ENCODE data around the gene HCRT.
A peak's percentile ranks its signal among the peaks of the same experiment; 100 is the strongest.
"Not testable (repeated sequence)": the region's sequence is repeated elsewhere in the genome, so short reads cannot be mapped to it uniquely, and the experiment has no call there.

The HCRT gene

DNA sequence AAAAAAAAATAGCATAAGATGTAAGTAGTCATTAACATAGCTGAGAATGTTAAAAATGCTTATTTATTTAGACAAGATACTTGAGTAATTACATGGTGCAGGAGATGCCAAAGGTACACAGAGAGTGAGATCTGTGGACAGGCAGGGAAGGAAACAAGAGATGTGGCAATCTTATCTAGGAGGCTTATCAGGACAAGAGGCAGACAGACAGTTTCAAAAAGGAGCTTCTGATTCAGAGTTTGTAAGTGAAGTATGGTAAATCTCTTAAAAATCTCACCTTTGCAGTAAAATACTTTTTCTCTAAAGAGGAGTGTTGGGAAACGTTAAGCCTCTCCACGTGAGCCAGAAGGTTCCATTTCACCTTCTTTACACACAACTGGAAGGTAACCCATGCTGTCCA, 28.9 kb upstream of the HCRT start:
- Histone ChIP-seq H3K4me1 (ENCODE audit: control insufficient read depth in 5 of 5, insufficient read depth in 5 of 5, low read length in 5 of 5) (peaks cover 0 to 34% (median 19%) of the 10 kb centered on the region in 5 donors), H3K27ac (ENCODE audit: low read depth, low read length) (peak overlapping the region; percentile 41), H3K9me3 (ENCODE audit: control insufficient read depth in 5 of 5, low read length in 5 of 5) (no peaks in the 10 kb centered on the region), H3K36me3 (ENCODE audit: control insufficient read depth in 5 of 5, insufficient read depth in 5 of 5, low read length in 5 of 5) (peaks cover 19 to 86% (median 68%) of the 10 kb centered on the region in 5 donors), H3K4me3 (ENCODE audit: low read depth in 1 of 5, low read length in 5 of 5) (no peak overlapping the region), H3K9ac (ENCODE audit: low read length in 5 of 5) (no peak overlapping the region), H3K27me3 (ENCODE audit: control insufficient read depth in 5 of 5, insufficient read depth in 4 of 5, low read length in 5 of 5) (no peaks in the 10 kb centered on the region)

DNA sequence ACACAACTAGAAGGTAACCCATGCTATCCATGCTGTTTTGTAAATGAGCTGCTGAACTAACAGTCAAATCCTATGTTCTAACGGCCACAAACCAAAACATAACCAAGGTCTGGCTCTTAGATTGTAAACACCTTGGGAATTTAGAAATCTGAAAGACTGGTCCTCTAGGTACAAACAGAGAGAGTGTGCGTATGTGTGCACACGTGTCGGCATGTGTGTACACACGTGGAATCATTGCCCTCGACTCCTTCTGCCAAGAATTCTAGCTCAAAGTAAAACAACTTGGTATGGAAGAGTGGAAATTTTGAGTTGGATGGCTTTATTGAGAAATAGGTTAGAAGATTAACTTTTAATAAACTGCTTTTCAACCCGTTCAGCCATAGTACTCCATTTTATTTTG, 27.1 kb upstream of the HCRT start:
- H3K4me3 ChIP-seq (ENCODE audit: low read depth in 1 of 5, low read length in 5 of 5), result no peak overlapping the region
- peaks cover 0 to 34% (median 19%) of the 10 kb centered on the region in 5 donors for H3K4me1 ChIP-seq (ENCODE audit: control insufficient read depth in 5 of 5, insufficient read depth in 5 of 5, low read length in 5 of 5)
- no peaks in the 10 kb centered on the region for H3K9me3 ChIP-seq (ENCODE audit: control insufficient read depth in 5 of 5, low read length in 5 of 5)
- no peaks in the 10 kb centered on the region for H3K27me3 ChIP-seq (ENCODE audit: control insufficient read depth in 5 of 5, insufficient read depth in 4 of 5, low read length in 5 of 5)
- peaks cover 21 to 82% (median 64%) of the 10 kb centered on the region in 5 donors for H3K36me3 ChIP-seq (ENCODE audit: control insufficient read depth in 5 of 5, insufficient read depth in 5 of 5, low read length in 5 of 5)
- H3K9ac ChIP-seq (ENCODE audit: low read length in 5 of 5), result no peak overlapping the region
- peak overlapping the region; percentile 40 for H3K27ac ChIP-seq (ENCODE audit: low read depth, low read length)

DNA sequence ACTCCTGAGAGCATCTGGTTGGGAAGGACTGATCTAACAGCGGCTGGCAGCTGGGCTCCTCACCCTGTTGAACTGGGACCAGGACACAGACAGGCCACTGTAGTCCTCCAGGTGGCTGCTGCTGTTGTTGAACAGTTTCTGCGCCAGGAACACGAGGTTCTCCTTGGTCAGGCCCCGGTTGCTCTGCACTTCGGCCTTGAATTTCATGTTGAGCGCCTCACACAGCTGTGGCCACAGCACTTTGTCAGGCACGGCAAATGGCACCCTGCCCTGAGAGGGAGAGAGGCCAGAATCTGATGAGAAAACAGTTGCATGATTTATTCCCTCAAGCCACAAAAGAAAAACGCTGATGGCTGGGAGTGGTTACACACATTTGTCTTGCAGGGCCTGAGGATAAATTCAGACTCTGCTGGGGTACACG, 26.7 kb upstream of the HCRT start:
- H3K27me3 ChIP-seq (ENCODE audit: control insufficient read depth in 5 of 5, insufficient read depth in 4 of 5, low read length in 5 of 5); H3K9me3 ChIP-seq (ENCODE audit: control insufficient read depth in 5 of 5, low read length in 5 of 5); H3K9ac ChIP-seq (ENCODE audit: low read length in 5 of 5); H3K4me3 ChIP-seq (ENCODE audit: low read depth in 1 of 5, low read length in 5 of 5): not testable (repeated sequence)
- Histone ChIP-seq H3K4me1 (ENCODE audit: control insufficient read depth in 5 of 5, insufficient read depth in 5 of 5, low read length in 5 of 5) (peaks cover 0 to 34% (median 19%) of the 10 kb centered on the region in 5 donors), H3K27ac (ENCODE audit: low read depth, low read length) (peak overlapping the region; percentile 40), H3K36me3 (ENCODE audit: control insufficient read depth in 5 of 5, insufficient read depth in 5 of 5, low read length in 5 of 5) (peaks cover 22 to 82% (median 64%) of the 10 kb centered on the region in 5 donors)

DNA sequence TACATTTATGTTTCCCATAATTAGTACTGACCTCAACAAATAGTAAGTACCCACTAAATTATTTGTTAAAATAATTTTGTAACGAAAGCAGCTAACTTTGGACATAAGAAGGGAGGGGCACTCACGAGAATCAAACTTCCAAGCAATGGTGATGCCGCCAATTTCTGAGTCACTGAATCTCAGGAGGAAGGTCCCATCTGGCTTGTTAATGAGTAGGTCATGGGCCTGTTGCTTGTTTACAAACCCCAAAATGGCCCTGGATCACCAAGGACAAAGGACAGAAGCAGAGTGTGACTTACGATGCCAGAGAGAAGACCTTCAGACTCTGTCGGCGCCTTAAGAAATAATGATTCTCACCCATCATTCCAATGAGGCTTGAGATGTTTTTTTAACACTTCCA, 24.8 kb upstream of the HCRT start:
- H3K4me1 ChIP-seq (ENCODE audit: control insufficient read depth in 5 of 5, insufficient read depth in 5 of 5, low read length in 5 of 5), result peaks cover 0 to 29% (median 15%) of the 10 kb centered on the region in 5 donors
- peaks cover 17 to 82% (median 62%) of the 10 kb centered on the region in 5 donors for H3K36me3 ChIP-seq (ENCODE audit: control insufficient read depth in 5 of 5, insufficient read depth in 5 of 5, low read length in 5 of 5)
- no peaks in the 10 kb centered on the region for H3K9me3 ChIP-seq (ENCODE audit: control insufficient read depth in 5 of 5, low read length in 5 of 5)
- no peak overlapping the region for H3K4me3 ChIP-seq (ENCODE audit: low read depth in 1 of 5, low read length in 5 of 5)
- no peak overlapping the region for H3K9ac ChIP-seq (ENCODE audit: low read length in 5 of 5)
- peak overlapping the region; percentile 55 for H3K27ac ChIP-seq (ENCODE audit: low read depth, low read length)
- no peaks in the 10 kb centered on the region for H3K27me3 ChIP-seq (ENCODE audit: control insufficient read depth in 5 of 5, insufficient read depth in 4 of 5, low read length in 5 of 5)

DNA sequence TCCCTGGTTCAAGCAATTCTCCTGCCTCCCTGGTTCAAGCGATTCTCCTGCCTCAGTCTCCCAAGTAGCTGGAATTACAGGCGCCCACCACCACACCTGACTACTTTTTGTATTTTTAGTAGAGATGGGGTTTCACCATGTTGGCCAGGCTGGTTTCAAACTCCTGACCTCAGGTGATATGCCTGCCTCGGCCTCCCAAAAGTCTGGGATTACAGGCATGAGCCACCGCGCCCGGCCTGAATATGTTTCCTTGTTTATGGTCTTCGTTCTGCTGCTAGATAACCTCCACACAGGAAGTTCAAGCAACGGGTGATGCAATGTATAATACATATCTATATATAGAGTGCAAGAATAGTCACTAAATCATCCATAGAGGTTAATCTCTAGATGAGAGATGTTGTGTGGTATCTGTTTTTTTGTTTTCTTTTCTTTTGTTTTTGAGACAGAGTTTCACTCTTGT, 20.9 kb upstream of the HCRT start:
- H3K9ac ChIP-seq (ENCODE audit: low read length in 5 of 5); H3K9me3 ChIP-seq (ENCODE audit: control insufficient read depth in 5 of 5, low read length in 5 of 5); H3K4me1 ChIP-seq (ENCODE audit: control insufficient read depth in 5 of 5, insufficient read depth in 5 of 5, low read length in 5 of 5); H3K27ac ChIP-seq (ENCODE audit: low read depth, low read length); H3K27me3 ChIP-seq (ENCODE audit: control insufficient read depth in 5 of 5, insufficient read depth in 4 of 5, low read length in 5 of 5); H3K4me3 ChIP-seq (ENCODE audit: low read depth in 1 of 5, low read length in 5 of 5): not testable (repeated sequence)
- H3K36me3 ChIP-seq (ENCODE audit: control insufficient read depth in 5 of 5, insufficient read depth in 5 of 5, low read length in 5 of 5), result peaks cover 14 to 91% (median 74%) of the 10 kb centered on the region in 5 donors

DNA sequence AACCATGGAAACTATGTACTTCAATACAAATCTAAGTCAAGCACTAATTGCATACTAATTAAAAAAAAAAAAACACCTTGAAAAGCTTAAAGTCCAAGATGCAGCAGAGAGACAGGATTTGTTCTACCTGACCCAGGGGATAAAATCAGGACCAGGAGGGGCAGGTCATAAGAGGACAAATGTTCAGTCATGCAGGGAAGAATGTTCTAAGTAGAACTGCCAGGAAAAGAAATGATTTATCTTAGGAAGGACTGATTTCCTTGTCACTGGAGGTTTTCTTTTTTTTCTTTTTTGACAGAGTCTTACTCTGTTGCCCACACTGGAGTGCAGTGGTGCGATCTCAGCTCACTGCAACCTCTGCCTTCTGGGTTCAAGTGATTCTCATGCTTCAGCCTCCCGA, 18.1 kb upstream of the HCRT start:
- Histone ChIP-seq H3K9ac (ENCODE audit: low read length in 5 of 5) (no peak overlapping the region), H3K4me1 (ENCODE audit: control insufficient read depth in 5 of 5, insufficient read depth in 5 of 5, low read length in 5 of 5) (peaks cover 0 to 5% (median 0%) of the 10 kb centered on the region in 5 donors), H3K9me3 (ENCODE audit: control insufficient read depth in 5 of 5, low read length in 5 of 5) (no peaks in the 10 kb centered on the region), H3K36me3 (ENCODE audit: control insufficient read depth in 5 of 5, insufficient read depth in 5 of 5, low read length in 5 of 5) (peaks cover 12 to 90% (median 75%) of the 10 kb centered on the region in 5 donors), H3K4me3 (ENCODE audit: low read depth in 1 of 5, low read length in 5 of 5) (no peak overlapping the region), H3K27me3 (ENCODE audit: control insufficient read depth in 5 of 5, insufficient read depth in 4 of 5, low read length in 5 of 5) (no peaks in the 10 kb centered on the region), H3K27ac (ENCODE audit: low read depth, low read length) (no peak overlapping the region)

DNA sequence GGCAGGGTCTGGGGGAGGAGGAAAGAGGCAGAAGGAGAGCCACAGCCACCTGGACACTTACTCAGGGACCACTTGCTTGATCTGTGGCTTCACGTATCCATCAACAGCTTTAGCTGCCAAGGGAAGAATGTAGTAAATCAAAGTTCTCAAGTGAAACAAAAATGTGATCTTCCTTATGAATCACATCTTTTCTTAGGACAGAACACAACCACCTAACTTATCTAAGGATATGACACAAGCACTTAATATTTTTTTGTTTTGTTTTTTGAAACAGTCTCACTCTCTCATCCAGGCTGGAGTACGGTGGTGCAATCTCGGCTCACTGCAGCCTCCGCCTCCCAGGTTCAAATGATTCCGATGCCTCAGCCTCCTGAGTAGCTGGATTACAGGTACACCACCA, 17.4 kb upstream of the HCRT start:
- Histone ChIP-seq H3K27ac (ENCODE audit: low read depth, low read length) (no peak overlapping the region), H3K4me1 (ENCODE audit: control insufficient read depth in 5 of 5, insufficient read depth in 5 of 5, low read length in 5 of 5) (peaks cover 0 to 5% (median 0%) of the 10 kb centered on the region in 5 donors), H3K9me3 (ENCODE audit: control insufficient read depth in 5 of 5, low read length in 5 of 5) (no peaks in the 10 kb centered on the region), H3K36me3 (ENCODE audit: control insufficient read depth in 5 of 5, insufficient read depth in 5 of 5, low read length in 5 of 5) (peaks cover 12 to 85% (median 75%) of the 10 kb centered on the region in 5 donors), H3K4me3 (ENCODE audit: low read depth in 1 of 5, low read length in 5 of 5) (no peak overlapping the region), H3K27me3 (ENCODE audit: control insufficient read depth in 5 of 5, insufficient read depth in 4 of 5, low read length in 5 of 5) (no peaks in the 10 kb centered on the region), H3K9ac (ENCODE audit: low read length in 5 of 5) (no peak overlapping the region)

DNA sequence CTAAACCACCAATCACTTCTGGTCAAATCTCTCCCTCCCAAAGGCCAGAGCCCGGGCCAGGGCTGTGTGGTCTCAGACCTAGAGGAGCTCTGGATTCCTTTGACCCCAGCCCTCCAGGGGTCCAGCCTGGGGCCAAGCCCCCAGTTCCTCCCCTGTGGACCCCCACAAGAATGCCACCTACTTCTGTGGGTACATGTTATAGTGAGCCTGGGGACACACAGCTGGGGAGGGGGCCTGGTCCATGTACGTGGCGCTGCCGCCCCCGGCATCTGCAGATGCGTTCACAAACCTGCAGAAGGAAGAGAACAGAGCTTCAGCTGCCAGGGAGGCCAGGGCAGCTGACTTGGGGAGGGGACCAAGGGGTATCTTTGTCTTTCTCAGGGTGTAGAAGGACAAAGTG, 16.9 kb upstream of the HCRT start:
- H3K9ac ChIP-seq (ENCODE audit: low read length in 5 of 5), result no peak overlapping the region
- no peak overlapping the region for H3K27ac ChIP-seq (ENCODE audit: low read depth, low read length)

DNA sequence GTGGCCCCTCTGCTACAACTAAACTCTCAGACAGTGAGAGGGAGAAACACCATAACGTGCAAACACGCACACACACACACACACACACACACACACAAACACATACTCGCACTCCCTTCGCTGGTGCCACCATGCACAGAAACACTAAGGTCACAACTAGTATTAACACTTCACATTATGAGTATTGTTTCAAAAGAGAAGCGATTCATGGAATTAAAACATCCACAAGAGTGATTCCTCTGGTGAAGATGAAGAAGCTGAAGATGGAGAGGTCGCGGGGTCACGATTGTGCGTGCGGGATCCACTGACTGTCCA, 16.2 kb upstream of the HCRT start:
- no peak overlapping the region for H3K9ac ChIP-seq (ENCODE audit: low read length in 5 of 5)
- H3K36me3 ChIP-seq (ENCODE audit: control insufficient read depth in 5 of 5, insufficient read depth in 5 of 5, low read length in 5 of 5), result peaks cover 7 to 72% (median 64%) of the 10 kb centered on the region in 5 donors
- H3K4me1 ChIP-seq (ENCODE audit: control insufficient read depth in 5 of 5, insufficient read depth in 5 of 5, low read length in 5 of 5), result peaks cover 0 to 5% (median 0%) of the 10 kb centered on the region in 5 donors
- H3K9me3 ChIP-seq (ENCODE audit: control insufficient read depth in 5 of 5, low read length in 5 of 5), result no peaks in the 10 kb centered on the region
- H3K27me3 ChIP-seq (ENCODE audit: control insufficient read depth in 5 of 5, insufficient read depth in 4 of 5, low read length in 5 of 5), result no peaks in the 10 kb centered on the region
- H3K27ac ChIP-seq (ENCODE audit: low read depth, low read length), result no peak overlapping the region
- H3K4me3 ChIP-seq (ENCODE audit: low read depth in 1 of 5, low read length in 5 of 5), result no peak overlapping the region

More for the DNA sequence above, 16.9 kb upstream of the HCRT start:
- H3K36me3 ChIP-seq (ENCODE audit: control insufficient read depth in 5 of 5, insufficient read depth in 5 of 5, low read length in 5 of 5), result peaks cover 8 to 80% (median 69%) of the 10 kb centered on the region in 5 donors
- H3K4me1 ChIP-seq (ENCODE audit: control insufficient read depth in 5 of 5, insufficient read depth in 5 of 5, low read length in 5 of 5), result peaks cover 0 to 5% (median 0%) of the 10 kb centered on the region in 5 donors
- H3K9me3 ChIP-seq (ENCODE audit: control insufficient read depth in 5 of 5, low read length in 5 of 5), result no peaks in the 10 kb centered on the region
- H3K4me3 ChIP-seq (ENCODE audit: low read depth in 1 of 5, low read length in 5 of 5), result no peak overlapping the region
- H3K27me3 ChIP-seq (ENCODE audit: control insufficient read depth in 5 of 5, insufficient read depth in 4 of 5, low read length in 5 of 5), result no peaks in the 10 kb centered on the region

DNA sequence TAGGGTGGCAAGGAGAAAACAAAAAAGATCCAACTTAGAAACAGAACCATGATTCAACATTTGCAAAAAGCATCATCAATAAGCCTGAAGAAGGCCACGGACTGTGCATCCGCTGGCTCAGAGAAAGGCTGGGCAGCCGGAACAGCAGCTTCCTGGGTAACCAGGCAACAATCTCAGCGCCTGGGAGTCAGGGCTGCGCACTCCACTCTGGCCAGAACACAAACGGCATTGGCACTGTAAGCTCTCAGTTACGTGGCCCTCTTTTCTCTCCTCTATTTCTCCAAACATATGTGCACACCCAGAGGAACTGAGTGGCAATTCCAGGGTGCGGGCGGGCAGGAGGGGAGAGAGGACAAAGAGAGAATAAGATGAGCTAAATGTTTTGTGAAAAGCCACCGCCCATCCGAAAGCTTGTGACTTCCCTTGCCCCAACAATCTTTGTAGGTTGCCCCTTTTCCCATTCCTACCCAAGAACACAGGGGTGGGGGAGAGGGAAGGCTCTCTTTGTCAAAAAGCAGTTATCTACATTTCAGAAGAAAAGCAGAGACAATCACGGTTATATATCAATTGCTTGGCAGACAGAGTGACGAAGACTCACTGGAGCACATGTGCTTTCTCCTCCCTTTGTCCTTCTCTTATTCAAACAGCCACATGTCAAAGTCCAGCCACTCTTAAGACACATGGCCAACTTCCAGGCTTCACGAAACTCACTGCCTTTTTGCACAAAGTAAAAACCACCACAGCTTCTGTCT, 15.6 kb upstream of the HCRT start:
- Histone ChIP-seq H3K9me3 (ENCODE audit: control insufficient read depth in 5 of 5, low read length in 5 of 5) (no peaks in the 10 kb centered on the region), H3K4me1 (ENCODE audit: control insufficient read depth in 5 of 5, insufficient read depth in 5 of 5, low read length in 5 of 5) (peaks cover 0 to 5% (median 0%) of the 10 kb centered on the region in 5 donors), H3K9ac (ENCODE audit: low read length in 5 of 5) (no peak overlapping the region), H3K27me3 (ENCODE audit: control insufficient read depth in 5 of 5, insufficient read depth in 4 of 5, low read length in 5 of 5) (no peaks in the 10 kb centered on the region), H3K4me3 (ENCODE audit: low read depth in 1 of 5, low read length in 5 of 5) (no peak overlapping the region), H3K36me3 (ENCODE audit: control insufficient read depth in 5 of 5, insufficient read depth in 5 of 5, low read length in 5 of 5) (peaks cover 7 to 67% (median 59%) of the 10 kb centered on the region in 5 donors), H3K27ac (ENCODE audit: low read depth, low read length) (no peak overlapping the region)

All from subcutaneous abdominal adipose tissue (tissue), 5 donors.